ENCODE data around the gene FLYWCH1. TPM values are rescaled to one million over a fixed set of nuclear protein-coding genes. Genes with fewer than 3 reads are reported as not detected.
A peak's percentile ranks its signal among the peaks of the same experiment; 100 is the strongest.

The FLYWCH1 gene
- total and polyA plus RNA-seq, 2 donors (not counting 1 experiment from before 2014, with no cell fraction given), result 12.0 to 58.5 TPM

- DNase-seq (ENCODE audit: low read depth in 2 of 2), result no peak
- H3K4me2 ChIP-seq (ENCODE audit: extremely low read depth, insufficient read depth, low read length), result no peak overlapping the region
- no peak overlapping the region for H3K4me3 ChIP-seq (replicated peaks in 1 of 4; ENCODE audit: control extremely low read depth in 1 of 4, insufficient read depth in 1 of 4, low read depth in 3 of 4, low read length in 4 of 4)
- H3K27ac ChIP-seq (ENCODE audit: insufficient read depth, low read length), result no peak overlapping the region
- peaks cover 42% of the 10 kb centered on the region for H3K27me3 ChIP-seq (ENCODE audit: control insufficient read depth, insufficient read depth, low read length)
- TF ChIP-seq CTCF (conservative IDR thresholded peaks at IDR 0.05 in 1 of 2, IDR thresholded peaks at IDR 0.05 in 1 of 2; ENCODE audit: low read depth in 1 of 2, low read length in 2 of 2) (no peak), EZH2 (IDR thresholded peaks at IDR 0.05; ENCODE audit: low read length, missing control alignments) (no peak)
- no peaks in the 10 kb centered on the region for H3K79me2 ChIP-seq (ENCODE audit: control insufficient read depth, insufficient read depth, low read length)
- no peaks in the 10 kb centered on the region for H3K9me3 ChIP-seq (ENCODE audit: control insufficient read depth, insufficient read depth, low read depth, low read length)
- H3K4me1 ChIP-seq (ENCODE audit: control insufficient read depth, extremely low read depth, insufficient read depth, low read length), result peaks cover 2% of the 10 kb centered on the region
- no peak overlapping the region for H2AFZ ChIP-seq (ENCODE audit: low read length)
- no peak overlapping the region for H3K9ac ChIP-seq (ENCODE audit: insufficient read depth, low read length)
- no peaks in the 10 kb centered on the region for H4K20me1 ChIP-seq (ENCODE audit: control insufficient read depth, extremely low read depth, insufficient read depth, low read length)
- no peaks in the 10 kb centered on the region for H3K36me3 ChIP-seq (ENCODE audit: control insufficient read depth, insufficient read depth, low read length)
Measured at GRCh38 chr16:2967721-2968161, 56.0 kb downstream of the FLYWCH1 start.

GRCh38 chr16:2968368-2968737, 56.6 kb downstream of the FLYWCH1 start:
- H3K27me3 ChIP-seq (ENCODE audit: control insufficient read depth, insufficient read depth, low read length), result peaks cover 38% of the 10 kb centered on the region
- no peak for TF ChIP-seq EZH2 (IDR thresholded peaks at IDR 0.05; ENCODE audit: low read length, missing control alignments)
- H3K4me2 ChIP-seq (ENCODE audit: extremely low read depth, insufficient read depth, low read length), result no peak overlapping the region
- no peak overlapping the region for H2AFZ ChIP-seq (ENCODE audit: low read length)
- H3K9ac ChIP-seq (ENCODE audit: insufficient read depth, low read length), result no peak overlapping the region
- H3K4me1 ChIP-seq (ENCODE audit: control insufficient read depth, extremely low read depth, insufficient read depth, low read length), result peaks cover 2% of the 10 kb centered on the region
- DNase-seq (ENCODE audit: low read depth in 2 of 2), result no peak
- H3K36me3 ChIP-seq (ENCODE audit: control insufficient read depth, insufficient read depth, low read length), result no peaks in the 10 kb centered on the region
- no peaks in the 10 kb centered on the region for H4K20me1 ChIP-seq (ENCODE audit: control insufficient read depth, extremely low read depth, insufficient read depth, low read length)
- no peak overlapping the region for H3K4me3 ChIP-seq (replicated peaks in 1 of 4; ENCODE audit: control extremely low read depth in 1 of 4, insufficient read depth in 1 of 4, low read depth in 3 of 4, low read length in 4 of 4)
- H3K27ac ChIP-seq (ENCODE audit: insufficient read depth, low read length), result no peak overlapping the region
- H3K79me2 ChIP-seq (ENCODE audit: control insufficient read depth, insufficient read depth, low read length), result no peaks in the 10 kb centered on the region
- H3K9me3 ChIP-seq (ENCODE audit: control insufficient read depth, insufficient read depth, low read depth, low read length), result no peaks in the 10 kb centered on the region

- TF ChIP-seq EZH2 (IDR thresholded peaks at IDR 0.05; ENCODE audit: low read length, missing control alignments) (no peak), CTCF (conservative IDR thresholded peaks at IDR 0.05 in 1 of 2, IDR thresholded peaks at IDR 0.05 in 1 of 2; ENCODE audit: low read depth in 1 of 2, low read length in 2 of 2) (no peak)
- H3K27ac ChIP-seq (ENCODE audit: insufficient read depth, low read length), result peak within 1 kb of the TSS; percentile 44
Measured at GRCh38 chr16:2968738-2969544, 57.2 kb downstream of the FLYWCH1 start, which contains the start of gene PAQR4. Gene PAQR4 (plus strand): TSS chr16:2969348. CDS start chr16:2969675, 327 bp downstream.

More at GRCh38 chr16:2968738-2969544, 57.2 kb downstream of the FLYWCH1 start, which contains the start of gene PAQR4:
- H3K4me3 ChIP-seq (replicated peaks in 1 of 4; ENCODE audit: control extremely low read depth in 1 of 4, insufficient read depth in 1 of 4, low read depth in 3 of 4, low read length in 4 of 4), result peak within 1 kb of the TSS; percentile 49 to 77 (median 68)
- H3K4me2 ChIP-seq (ENCODE audit: extremely low read depth, insufficient read depth, low read length), result peak within 1 kb of the TSS; percentile 93
- no peaks in the 10 kb centered on the region for H3K4me1 ChIP-seq (ENCODE audit: control insufficient read depth, extremely low read depth, insufficient read depth, low read length)
- H3K9me3 ChIP-seq (ENCODE audit: control insufficient read depth, insufficient read depth, low read depth, low read length), result no peaks in the 10 kb centered on the region
- peak within 1 kb of the TSS; percentile 40 for H2AFZ ChIP-seq (ENCODE audit: low read length)
- no peaks in the 10 kb centered on the region for H3K79me2 ChIP-seq (ENCODE audit: control insufficient read depth, insufficient read depth, low read length)
- peaks cover 33% of the 10 kb centered on the region for H3K27me3 ChIP-seq (ENCODE audit: control insufficient read depth, insufficient read depth, low read length)
- H4K20me1 ChIP-seq (ENCODE audit: control insufficient read depth, extremely low read depth, insufficient read depth, low read length), result no peaks in the 10 kb centered on the region
- peak within 1 kb of the TSS; percentile 67 for H3K9ac ChIP-seq (ENCODE audit: insufficient read depth, low read length)
- peak; percentile 76 to 78 for DNase-seq (ENCODE audit: low read depth in 2 of 2)
- H3K36me3 ChIP-seq (ENCODE audit: control insufficient read depth, insufficient read depth, low read length), result no peaks in the 10 kb centered on the region

Data from fibroblast of lung (primary cell).